ENCODE data around the gene IL18BP.

The IL18BP gene

GRCh38 chr11:72004515-72005346 is 6.0 kb downstream of the IL18BP start:
- no peaks in the 10 kb centered on the region for H3K27me3 ChIP-seq (ENCODE audit: insufficient read depth, low read length)
- no peak overlapping the region for H2AFZ ChIP-seq (ENCODE audit: insufficient read depth, low read length, poor library complexity)
- H4K91ac ChIP-seq (ENCODE audit: low read depth, low read length) = no peak overlapping the region
- no peak overlapping the region for H3K14ac ChIP-seq (ENCODE audit: low read length)
- H3K9ac ChIP-seq (ENCODE audit: low read length) = no peak overlapping the region
- no peak overlapping the region for H3K4me3 ChIP-seq (ENCODE audit: low read depth, low read length)
- H3K27ac ChIP-seq (ENCODE audit: low read depth, low read length) = no peak overlapping the region
- H3K79me2 ChIP-seq (ENCODE audit: control insufficient read depth, insufficient read depth, low read length, poor library complexity) = no peaks in the 10 kb centered on the region
- no peak overlapping the region for H4K8ac ChIP-seq (ENCODE audit: low read depth, low read length)
- no peak overlapping the region for H2BK5ac ChIP-seq (ENCODE audit: low read depth, low read length, poor library complexity)
- H3K23ac ChIP-seq (ENCODE audit: low read length) = no peak overlapping the region
- no peak overlapping the region for H2AK5ac ChIP-seq (ENCODE audit: low read length)
- DNase-seq = no peak
- H2BK120ac ChIP-seq (ENCODE audit: insufficient read depth, low read length, poor library complexity) = no peak overlapping the region
- no peak overlapping the region for H2BK12ac ChIP-seq (ENCODE audit: low read length)
- H3K4me2 ChIP-seq (ENCODE audit: low read length) = no peak overlapping the region
- H4K12ac ChIP-seq (ENCODE audit: low read depth, low read length) = no peak overlapping the region
- peaks cover 0 to 5% of the 10 kb centered on the region in 2 experiments for H3K4me1 ChIP-seq (ENCODE audit: control insufficient read depth in 1 of 2, insufficient read depth in 2 of 2, low read length in 2 of 2)
- no peaks in the 10 kb centered on the region for H3K9me3 ChIP-seq (ENCODE audit: insufficient read depth, low read depth, low read length)
- H3K79me1 ChIP-seq (ENCODE audit: low read length) = no peaks in the 10 kb centered on the region
- H3K4ac ChIP-seq (ENCODE audit: low read depth, low read length) = no peak overlapping the region
- WGBS (ENCODE audit: extremely low coverage, insufficient coverage, insufficient read length) = no CpG with 5 or more reads among the region's 16 CpGs
- H3K18ac ChIP-seq (ENCODE audit: low read length) = no peak overlapping the region
- peaks cover 89 to 96% of the 10 kb centered on the region in 2 experiments for H3K36me3 ChIP-seq (ENCODE audit: control insufficient read depth in 1 of 2, insufficient read depth in 2 of 2, low read length in 2 of 2)

- Histone ChIP-seq H2BK120ac (ENCODE audit: insufficient read depth, low read length, poor library complexity) (no peak overlapping the region), H3K9ac (ENCODE audit: low read length) (no peak overlapping the region), H2BK12ac (ENCODE audit: low read length) (no peak overlapping the region), H3K18ac (ENCODE audit: low read length) (no peak overlapping the region), H2BK5ac (ENCODE audit: low read depth, low read length, poor library complexity) (no peak overlapping the region), H3K4me3 (ENCODE audit: low read depth, low read length) (no peak overlapping the region), H3K4me1 (ENCODE audit: control insufficient read depth in 1 of 2, insufficient read depth in 2 of 2, low read length in 2 of 2) (peaks cover 0 to 3% of the 10 kb centered on the region in 2 experiments), H4K8ac (ENCODE audit: low read depth, low read length) (no peak overlapping the region), H4K12ac (ENCODE audit: low read depth, low read length) (no peak overlapping the region), H3K9me3 (ENCODE audit: insufficient read depth, low read depth, low read length) (no peaks in the 10 kb centered on the region), H3K36me3 (ENCODE audit: control insufficient read depth in 1 of 2, insufficient read depth in 2 of 2, low read length in 2 of 2) (peaks cover 88 to 95% of the 10 kb centered on the region in 2 experiments), H3K27me3 (ENCODE audit: insufficient read depth, low read length) (no peaks in the 10 kb centered on the region), H3K4ac (ENCODE audit: low read depth, low read length) (no peak overlapping the region), H3K14ac (ENCODE audit: low read length) (no peak overlapping the region), H3K79me1 (ENCODE audit: low read length) (no peaks in the 10 kb centered on the region), H2AFZ (ENCODE audit: insufficient read depth, low read length, poor library complexity) (no peak overlapping the region), H2AK5ac (ENCODE audit: low read length) (no peak overlapping the region), H3K79me2 (ENCODE audit: control insufficient read depth, insufficient read depth, low read length, poor library complexity) (no peaks in the 10 kb centered on the region), H3K27ac (ENCODE audit: low read depth, low read length) (no peak overlapping the region), H3K4me2 (ENCODE audit: low read length) (no peak overlapping the region), H4K91ac (ENCODE audit: low read depth, low read length) (no peak overlapping the region), H3K23ac (ENCODE audit: low read length) (no peak overlapping the region)
- WGBS (ENCODE audit: extremely low coverage, insufficient coverage, insufficient read length) = no CpG with 5 or more reads among the region's 20 CpGs
- no peak for DNase-seq
Observed at GRCh38 chr11:72005347-72006260, 6.9 kb downstream of the IL18BP start.

- H3K79me2 ChIP-seq (ENCODE audit: control insufficient read depth, insufficient read depth, low read length, poor library complexity) = no peaks in the 10 kb centered on the region
- no CpG with 5 or more reads among the region's 8 CpGs for WGBS (ENCODE audit: extremely low coverage, insufficient coverage, insufficient read length)
- H2BK12ac ChIP-seq (ENCODE audit: low read length) = no peak overlapping the region
- no peak overlapping the region for H2BK120ac ChIP-seq (ENCODE audit: insufficient read depth, low read length, poor library complexity)
- no peak overlapping the region for H3K4ac ChIP-seq (ENCODE audit: low read depth, low read length)
- H2AK5ac ChIP-seq (ENCODE audit: low read length) = no peak overlapping the region
- peaks cover 88 to 95% of the 10 kb centered on the region in 2 experiments for H3K36me3 ChIP-seq (ENCODE audit: control insufficient read depth in 1 of 2, insufficient read depth in 2 of 2, low read length in 2 of 2)
- H3K14ac ChIP-seq (ENCODE audit: low read length) = no peak overlapping the region
- H2AFZ ChIP-seq (ENCODE audit: insufficient read depth, low read length, poor library complexity) = no peak overlapping the region
- no peaks in the 10 kb centered on the region for H3K9me3 ChIP-seq (ENCODE audit: insufficient read depth, low read depth, low read length)
- no peak overlapping the region for H4K12ac ChIP-seq (ENCODE audit: low read depth, low read length)
- H3K4me3 ChIP-seq (ENCODE audit: low read depth, low read length) = no peak overlapping the region
- H4K8ac ChIP-seq (ENCODE audit: low read depth, low read length) = no peak overlapping the region
- H3K4me1 ChIP-seq (ENCODE audit: control insufficient read depth in 1 of 2, insufficient read depth in 2 of 2, low read length in 2 of 2) = no peaks in the 10 kb centered on the region
- H3K27me3 ChIP-seq (ENCODE audit: insufficient read depth, low read length) = no peaks in the 10 kb centered on the region
- no peak overlapping the region for H2BK5ac ChIP-seq (ENCODE audit: low read depth, low read length, poor library complexity)
- H3K27ac ChIP-seq (ENCODE audit: low read depth, low read length) = no peak overlapping the region
- H3K4me2 ChIP-seq (ENCODE audit: low read length) = no peak overlapping the region
- H4K91ac ChIP-seq (ENCODE audit: low read depth, low read length) = no peak overlapping the region
- no peak overlapping the region for H3K9ac ChIP-seq (ENCODE audit: low read length)
- no peak for DNase-seq
- H3K18ac ChIP-seq (ENCODE audit: low read length) = no peak overlapping the region
- H3K23ac ChIP-seq (ENCODE audit: low read length) = no peak overlapping the region
- no peaks in the 10 kb centered on the region for H3K79me1 ChIP-seq (ENCODE audit: low read length)
Observed at GRCh38 chr11:72006309-72007088, 7.8 kb downstream of the IL18BP start.

GRCh38 chr11:72007089-72007476 is 8.4 kb downstream of the IL18BP start:
- no peak overlapping the region for H4K91ac ChIP-seq (ENCODE audit: low read depth, low read length)
- WGBS (ENCODE audit: extremely low coverage, insufficient coverage, insufficient read length) = no CpG with 5 or more reads among the region's 15 CpGs
- no peak overlapping the region for H2BK120ac ChIP-seq (ENCODE audit: insufficient read depth, low read length, poor library complexity)
- no peak overlapping the region for H4K12ac ChIP-seq (ENCODE audit: low read depth, low read length)
- no peak overlapping the region for H3K4me2 ChIP-seq (ENCODE audit: low read length)
- H3K18ac ChIP-seq (ENCODE audit: low read length) = no peak overlapping the region
- H3K4me1 ChIP-seq (ENCODE audit: control insufficient read depth in 1 of 2, insufficient read depth in 2 of 2, low read length in 2 of 2) = no peaks in the 10 kb centered on the region
- no peaks in the 10 kb centered on the region for H3K79me2 ChIP-seq (ENCODE audit: control insufficient read depth, insufficient read depth, low read length, poor library complexity)
- no peaks in the 10 kb centered on the region for H3K79me1 ChIP-seq (ENCODE audit: low read length)
- no peak overlapping the region for H2BK5ac ChIP-seq (ENCODE audit: low read depth, low read length, poor library complexity)
- no peaks in the 10 kb centered on the region for H3K27me3 ChIP-seq (ENCODE audit: insufficient read depth, low read length)
- H2AK5ac ChIP-seq (ENCODE audit: low read length) = no peak overlapping the region
- no peak overlapping the region for H3K4ac ChIP-seq (ENCODE audit: low read depth, low read length)
- H3K9me3 ChIP-seq (ENCODE audit: insufficient read depth, low read depth, low read length) = no peaks in the 10 kb centered on the region
- no peak overlapping the region for H3K9ac ChIP-seq (ENCODE audit: low read length)
- peaks cover 88 to 95% of the 10 kb centered on the region in 2 experiments for H3K36me3 ChIP-seq (ENCODE audit: control insufficient read depth in 1 of 2, insufficient read depth in 2 of 2, low read length in 2 of 2)
- no peak overlapping the region for H4K8ac ChIP-seq (ENCODE audit: low read depth, low read length)
- no peak overlapping the region for H3K14ac ChIP-seq (ENCODE audit: low read length)
- H3K27ac ChIP-seq (ENCODE audit: low read depth, low read length) = no peak overlapping the region
- no peak for DNase-seq
- H2BK12ac ChIP-seq (ENCODE audit: low read length) = no peak overlapping the region
- H2AFZ ChIP-seq (ENCODE audit: insufficient read depth, low read length, poor library complexity) = no peak overlapping the region
- H3K4me3 ChIP-seq (ENCODE audit: low read depth, low read length) = no peak overlapping the region
- no peak overlapping the region for H3K23ac ChIP-seq (ENCODE audit: low read length)
